AML-193 (cell line): ENCODE results near the gene DNAJC5.

ENCODE experiments used
- DNase-seq, 2 experiments: peaks; one replicate each; lab custom pipeline; 2025; lab: John Stamatoyannopoulos, UW

Gene DNAJC5

DNA sequence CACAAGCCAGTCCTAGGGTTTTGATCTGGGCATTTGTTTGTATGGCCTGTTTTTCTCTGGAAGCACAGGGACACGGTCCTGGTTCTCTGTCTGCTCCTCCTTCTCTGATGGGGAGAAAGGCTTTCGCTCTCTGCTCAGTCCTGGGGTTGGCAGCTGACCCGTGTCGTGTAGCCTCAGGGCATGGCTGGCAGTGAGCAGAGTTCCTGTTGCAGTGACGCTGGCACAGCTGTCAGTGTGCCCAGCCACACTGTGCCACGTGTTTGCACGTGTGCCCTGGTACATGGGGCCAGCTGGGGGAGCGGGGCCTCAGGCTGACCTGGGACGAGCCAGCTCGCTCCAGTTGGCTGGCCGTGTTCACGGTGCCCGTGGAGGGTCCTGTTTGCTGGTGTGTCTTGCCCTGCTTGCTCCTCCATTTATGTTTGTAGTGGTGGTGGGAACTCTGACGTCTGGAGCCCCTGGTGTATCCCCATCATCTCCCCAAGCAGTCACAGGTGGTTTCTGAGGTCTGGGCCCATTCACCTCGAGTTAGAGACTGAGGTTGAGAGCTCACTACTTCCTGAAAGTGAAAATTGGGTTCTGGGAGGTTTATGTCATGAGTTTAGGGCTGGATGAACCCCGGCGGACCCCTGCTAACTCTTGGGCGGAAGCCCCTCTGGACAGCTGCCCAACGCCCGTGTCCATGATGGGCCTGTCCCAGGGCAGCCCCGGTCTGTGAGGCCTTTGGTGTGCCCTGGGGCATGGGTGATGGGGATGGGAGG, 10.2 kb upstream of the DNAJC5 start:
- DNase-seq, result no peak

DNA sequence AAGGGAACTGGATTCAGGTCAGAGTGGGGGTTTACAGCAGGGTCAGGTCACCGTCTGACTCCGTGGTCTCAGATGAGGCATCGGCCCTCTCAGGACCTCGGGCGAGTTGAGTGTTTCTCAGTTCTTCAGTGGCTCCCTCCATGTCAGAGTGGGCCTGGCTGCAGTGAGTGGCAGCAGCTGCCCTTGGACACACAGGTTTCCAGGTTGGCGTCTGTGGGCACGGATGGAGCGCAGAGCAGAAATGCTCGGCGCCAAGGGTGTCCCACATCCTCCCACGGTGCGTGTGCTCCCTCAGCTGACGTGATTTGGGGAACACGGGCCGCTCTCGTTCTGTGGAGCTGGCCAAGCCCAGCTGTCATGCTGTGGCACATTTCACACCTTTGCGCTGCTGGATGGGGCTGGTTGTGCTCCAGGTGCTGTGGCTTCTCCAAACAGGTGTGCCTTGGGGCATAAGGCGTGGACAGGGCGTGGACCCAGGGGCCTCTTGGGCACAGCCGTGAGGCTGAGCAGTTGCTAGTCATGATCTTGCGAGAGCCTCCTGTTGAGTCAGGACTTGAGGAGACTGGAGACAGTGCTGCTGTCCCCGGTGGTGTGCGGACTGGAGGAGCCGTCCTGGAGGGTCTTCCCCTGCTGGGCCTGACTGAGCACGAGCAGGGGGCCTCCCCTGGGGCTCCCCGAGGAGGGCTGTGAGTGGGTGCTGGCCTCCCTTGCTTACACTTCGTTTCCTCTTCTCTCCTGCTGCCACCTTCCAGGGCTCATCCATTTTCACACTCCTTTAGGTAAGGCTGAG, 9.5 kb upstream of the DNAJC5 start:
- DNase-seq, result no peak

GRCh38 chr20:63886054-63886419, 8.9 kb upstream of the DNAJC5 start:
- DNase-seq, result no peak

GRCh38 chr20:63886921-63887320, 8.0 kb upstream of the DNAJC5 start:
- DNase-seq, result no peak

DNA sequence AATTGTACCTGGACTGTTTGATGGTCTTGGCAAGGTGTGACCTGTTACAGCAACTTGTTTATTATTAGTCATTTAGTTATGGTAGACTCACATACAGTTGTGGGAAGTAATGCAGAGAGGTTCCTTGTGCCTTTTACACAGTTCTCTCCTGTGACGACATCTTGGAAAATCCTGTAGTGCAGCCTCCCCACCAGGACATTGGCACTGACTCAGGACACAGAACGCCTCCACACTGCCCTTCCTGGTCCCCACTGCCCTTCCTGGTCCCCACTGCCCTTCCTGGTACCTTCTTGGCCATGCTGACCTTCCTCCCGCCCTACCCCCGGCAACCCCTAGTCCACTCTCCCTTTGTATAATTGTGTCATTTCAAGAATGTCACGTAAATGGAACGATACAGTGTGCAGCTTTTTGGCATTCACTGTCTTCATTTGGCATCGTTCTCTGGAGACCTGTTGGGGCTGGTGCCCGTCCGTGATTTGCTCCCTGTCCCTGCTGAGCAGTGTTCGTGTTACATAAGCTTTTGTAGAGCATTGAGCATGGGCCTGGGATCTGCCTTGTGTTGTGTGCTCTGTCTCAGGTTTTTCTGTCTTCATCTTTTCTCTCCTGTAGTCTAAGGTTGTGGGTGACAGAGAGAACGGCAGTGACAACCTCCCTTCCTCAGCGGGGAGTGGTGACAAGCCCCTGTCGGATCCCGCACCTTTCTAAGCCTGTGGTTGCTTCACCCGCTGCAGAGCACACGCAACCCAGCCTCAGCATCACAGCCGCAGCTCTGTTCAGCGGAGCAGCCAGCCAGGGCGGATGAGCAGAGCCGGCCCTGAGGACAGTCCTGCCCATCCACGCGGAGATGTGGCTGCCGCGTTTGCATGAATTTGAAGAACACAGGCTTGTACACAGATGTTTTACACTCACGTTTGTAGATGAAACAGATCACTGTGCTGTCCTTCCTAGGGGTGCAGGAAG, 5.4 kb upstream of the DNAJC5 start:
- DNase-seq, result no peak

DNA sequence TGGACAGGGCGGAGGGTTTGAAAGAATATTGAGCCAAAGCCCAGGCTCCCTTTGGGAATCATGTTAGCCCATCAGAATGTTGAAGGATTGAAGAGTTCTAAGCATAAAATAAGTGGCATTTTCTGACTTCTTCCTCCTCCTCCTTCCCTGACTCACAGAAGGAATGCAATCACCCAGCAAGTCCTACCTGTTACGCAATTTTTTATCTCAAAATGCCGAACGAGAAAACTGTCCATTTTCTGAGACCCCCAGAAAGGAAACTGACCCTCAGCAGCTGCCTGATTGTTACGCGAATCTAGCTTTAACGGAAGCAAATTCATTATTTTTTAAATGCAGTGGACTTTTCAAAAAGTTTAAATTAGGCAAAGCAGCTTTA, 4.7 kb upstream of the DNAJC5 start:
- no peak for DNase-seq

DNA sequence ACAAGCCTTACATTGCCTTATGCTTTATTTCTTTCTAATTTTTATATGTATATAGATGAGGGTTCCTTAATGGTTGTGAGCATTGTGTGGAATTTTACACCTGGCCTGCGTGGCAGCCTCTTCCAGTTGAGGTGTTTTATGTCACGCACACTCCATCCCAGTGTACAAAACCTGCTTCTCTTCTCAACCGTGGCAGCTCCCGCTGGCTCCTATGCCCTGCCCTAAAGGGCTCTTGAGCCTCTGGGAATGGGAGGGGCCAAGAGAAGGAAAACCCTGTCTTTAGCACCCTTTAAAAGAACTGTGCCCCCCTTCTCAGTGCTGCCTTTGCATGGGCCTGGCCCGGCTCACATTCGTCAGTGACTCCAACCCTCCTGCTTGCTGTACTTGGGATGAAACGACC, 4.3 kb upstream of the DNAJC5 start:
- no peak for DNase-seq

DNA sequence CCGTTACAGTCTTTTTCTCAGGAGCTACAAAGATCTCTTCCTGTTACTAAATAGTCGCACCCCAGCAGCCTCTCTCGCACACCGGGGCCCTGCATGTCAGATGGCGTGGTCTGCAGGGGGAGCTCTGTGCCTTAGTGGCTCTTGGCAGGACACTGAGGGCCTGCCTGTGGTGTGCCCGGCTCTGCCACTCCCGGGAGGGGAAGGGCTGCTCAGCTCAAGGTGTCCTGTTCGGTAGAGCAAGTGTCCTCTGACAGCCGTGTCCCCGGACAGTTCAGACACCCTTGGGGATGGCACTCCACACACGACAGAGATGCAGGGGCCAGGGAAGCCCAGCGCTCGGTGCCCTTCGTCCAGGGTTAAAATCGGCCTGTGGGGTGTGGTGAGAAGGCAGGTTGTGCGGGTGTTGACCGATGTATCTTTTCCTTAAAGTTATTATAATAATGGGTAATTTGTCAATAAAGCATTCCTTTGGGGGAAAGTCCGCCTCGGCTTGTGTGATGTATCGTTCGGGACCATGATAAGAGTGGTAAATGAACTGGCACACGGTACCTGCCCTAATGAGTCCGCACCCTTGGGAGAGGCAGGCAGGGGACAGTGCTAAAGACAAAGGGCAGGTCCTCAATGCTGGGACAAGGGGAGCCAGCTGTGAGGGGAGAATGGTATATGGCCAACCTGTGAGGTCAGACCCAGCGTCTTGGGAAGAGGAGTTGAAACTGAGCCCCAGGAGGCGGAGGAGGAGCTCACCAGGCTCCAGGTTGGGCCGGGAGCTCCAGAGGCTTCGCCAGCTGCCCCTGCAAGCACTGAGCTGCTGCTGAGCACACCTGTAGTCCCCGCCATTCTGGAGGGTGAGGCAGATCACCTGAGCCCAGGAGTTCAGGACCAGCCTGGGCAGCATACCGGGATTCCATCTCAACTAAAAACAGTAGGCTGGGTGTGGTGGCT, 3.6 kb upstream of the DNAJC5 start:
- no peak for DNase-seq

- no peak for DNase-seq
These were observed 2.5 kb upstream of the DNAJC5 start for GRCh38 chr20:63892402-63892801.

- DNase-seq, result no peak
These were observed 948 bp upstream of the DNAJC5 start for GRCh38 chr20:63893999-63894357.

DNA sequence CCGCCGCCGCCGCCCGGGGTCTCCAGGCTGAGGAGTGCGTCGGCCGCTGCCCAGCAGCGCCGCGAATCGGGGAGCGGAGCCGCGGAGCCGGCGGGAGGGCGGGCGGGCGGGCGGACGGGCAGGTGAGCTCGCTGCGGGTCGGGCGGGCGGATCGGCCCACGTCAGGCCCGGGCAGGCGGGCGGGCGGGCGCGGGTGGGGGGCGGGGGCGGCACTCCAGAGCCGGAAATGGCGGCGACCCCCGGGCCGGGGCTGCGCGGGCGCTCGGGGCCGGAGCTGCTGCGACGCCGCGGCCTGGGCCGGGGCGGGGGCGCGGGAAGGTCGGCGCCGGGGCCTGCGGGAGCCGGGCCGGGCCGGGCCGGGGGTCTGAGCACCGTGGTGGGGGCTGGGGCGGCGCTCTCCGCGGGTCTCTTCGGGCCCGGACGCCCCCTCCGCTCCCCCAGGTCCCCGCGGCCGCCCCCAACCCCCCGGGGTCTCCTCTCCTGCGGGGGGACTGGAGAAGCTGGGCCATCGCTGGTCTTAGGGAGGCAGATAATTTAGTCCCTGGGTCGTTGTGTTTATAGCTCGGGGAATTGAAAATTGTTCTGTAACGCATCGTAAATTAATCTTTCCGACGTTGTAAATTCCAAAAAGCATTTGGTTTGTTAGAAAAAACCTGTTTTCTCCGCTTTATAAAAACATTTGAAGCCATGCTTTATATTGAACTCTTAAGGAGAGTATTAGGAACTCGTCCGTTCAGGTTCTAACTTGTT, 451 bp downstream of the DNAJC5 start:
- no peak for DNase-seq

DNA sequence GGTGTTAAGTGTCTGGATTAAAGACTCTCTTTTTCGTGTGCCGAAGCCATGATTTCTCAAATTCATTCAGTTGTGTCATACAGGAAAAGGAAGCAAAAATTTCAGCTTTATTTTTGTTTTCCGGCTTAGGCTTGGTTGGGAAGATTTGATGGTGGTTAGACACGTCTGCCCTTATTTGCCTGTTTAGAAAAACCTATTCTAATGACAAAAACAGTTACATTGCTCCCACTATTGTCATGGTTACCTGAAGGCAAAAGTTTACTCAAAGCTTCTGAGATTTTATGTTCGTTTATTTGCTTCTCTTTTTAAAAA, 982 bp downstream of the DNAJC5 start:
- DNase-seq, result peak in 1 of 2 experiments; percentile 50

DNA sequence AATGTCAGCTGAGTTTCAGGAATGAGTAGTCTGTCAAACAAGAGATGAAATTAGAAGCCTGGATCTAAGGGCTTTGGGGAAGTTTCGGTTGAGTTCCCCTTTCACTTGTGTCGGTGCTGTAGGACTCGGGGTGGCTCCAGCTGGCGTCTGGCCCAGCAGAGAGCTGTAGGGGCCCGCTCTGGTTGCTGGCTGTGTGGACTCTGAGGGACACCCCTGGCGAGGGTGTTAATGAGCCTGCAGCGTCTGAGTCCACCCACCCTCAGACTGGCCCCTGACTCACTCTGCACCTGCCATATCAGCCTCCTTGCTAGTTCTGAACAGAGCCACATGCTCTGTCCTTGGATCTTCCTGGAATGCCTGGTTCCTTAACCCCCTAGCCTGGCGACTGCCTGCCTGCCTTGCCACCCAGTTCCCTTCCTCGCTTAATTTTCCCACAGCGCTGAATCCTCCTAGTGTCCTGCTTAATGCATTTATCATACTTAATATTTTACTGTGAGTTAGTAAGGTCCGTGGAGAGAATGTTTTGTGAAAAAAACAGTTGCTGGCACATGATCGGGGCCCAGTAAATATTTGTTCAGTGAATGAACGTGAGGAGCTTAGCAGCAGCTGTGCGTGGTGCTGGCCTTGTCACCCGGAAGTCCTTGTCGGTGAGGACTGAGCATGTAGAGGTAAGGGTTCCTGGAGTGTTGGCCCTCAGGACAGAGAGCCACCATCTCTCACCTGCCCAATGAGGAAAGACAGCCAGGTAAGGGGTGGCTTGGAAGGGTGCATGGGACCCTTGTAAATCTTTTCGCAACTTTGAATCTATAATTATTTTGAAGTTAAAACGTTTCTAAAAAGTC, 1.6 kb downstream of the DNAJC5 start:
- DNase-seq, result peak; percentile 50 to 65

DNA sequence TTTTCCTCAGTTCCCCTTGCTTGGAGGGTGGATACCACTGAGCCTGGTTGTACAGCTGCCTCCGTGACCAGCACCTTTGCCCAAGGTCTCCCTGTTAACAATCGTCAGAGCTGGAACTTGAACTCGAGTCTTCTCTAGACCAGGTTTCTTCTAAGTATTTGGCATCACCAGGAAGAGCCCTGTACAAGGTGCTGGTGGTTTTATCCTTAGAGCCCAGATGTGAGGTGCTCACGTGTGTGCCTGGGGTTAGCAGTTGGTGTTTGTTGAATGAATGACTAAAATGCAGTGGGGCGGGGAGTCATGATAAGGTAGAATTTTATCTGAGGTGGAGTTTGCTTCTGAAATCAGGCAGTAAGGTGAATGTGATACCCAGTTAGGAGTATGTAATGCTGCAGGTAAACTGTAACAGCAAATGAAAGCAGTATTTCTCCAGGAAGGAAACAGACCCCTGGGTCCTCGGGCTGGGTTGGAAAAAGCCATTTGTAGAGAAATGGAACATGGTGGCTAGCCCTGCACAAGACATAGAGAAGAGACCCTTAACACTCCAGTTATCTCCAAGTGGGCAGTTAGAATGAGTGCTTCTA, 3.1 kb downstream of the DNAJC5 start:
- no peak for DNase-seq

DNA sequence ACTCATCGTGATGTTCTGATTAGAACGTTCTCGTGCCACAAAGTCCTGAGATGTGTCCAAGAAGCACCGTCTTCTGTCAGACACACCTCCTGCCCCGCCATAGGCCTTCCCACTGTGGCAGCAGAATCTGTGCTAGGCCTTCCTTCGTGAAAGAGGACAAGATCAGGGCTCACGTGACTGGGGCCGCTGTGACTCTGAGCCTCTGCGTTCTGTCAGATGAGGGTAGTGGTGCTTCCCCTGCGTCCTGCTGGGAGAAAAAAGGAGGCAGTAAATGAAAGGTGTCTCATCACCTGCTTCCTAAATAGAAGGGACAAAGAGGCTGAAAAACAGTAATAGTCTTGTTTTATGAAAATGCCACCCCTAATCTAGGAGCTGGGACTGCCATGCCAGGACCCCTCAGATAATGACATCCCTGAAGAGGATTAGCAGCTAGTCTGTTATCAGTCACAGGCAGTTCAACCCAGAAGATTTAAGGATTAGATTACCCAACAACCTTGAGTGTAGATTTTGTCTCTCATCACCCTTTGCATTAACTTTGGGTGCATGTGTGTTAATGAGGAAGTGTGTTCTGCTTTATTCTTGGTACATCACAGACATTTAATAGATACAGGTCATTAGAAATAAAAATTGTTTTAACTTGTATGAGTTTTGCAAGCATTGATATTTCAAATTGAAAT, 4.1 kb downstream of the DNAJC5 start:
- DNase-seq, result peak; percentile 68 to 75

GRCh38 chr20:63900413-63900812, 5.5 kb downstream of the DNAJC5 start:
- DNase-seq, result peak; percentile 64 to 70

DNA sequence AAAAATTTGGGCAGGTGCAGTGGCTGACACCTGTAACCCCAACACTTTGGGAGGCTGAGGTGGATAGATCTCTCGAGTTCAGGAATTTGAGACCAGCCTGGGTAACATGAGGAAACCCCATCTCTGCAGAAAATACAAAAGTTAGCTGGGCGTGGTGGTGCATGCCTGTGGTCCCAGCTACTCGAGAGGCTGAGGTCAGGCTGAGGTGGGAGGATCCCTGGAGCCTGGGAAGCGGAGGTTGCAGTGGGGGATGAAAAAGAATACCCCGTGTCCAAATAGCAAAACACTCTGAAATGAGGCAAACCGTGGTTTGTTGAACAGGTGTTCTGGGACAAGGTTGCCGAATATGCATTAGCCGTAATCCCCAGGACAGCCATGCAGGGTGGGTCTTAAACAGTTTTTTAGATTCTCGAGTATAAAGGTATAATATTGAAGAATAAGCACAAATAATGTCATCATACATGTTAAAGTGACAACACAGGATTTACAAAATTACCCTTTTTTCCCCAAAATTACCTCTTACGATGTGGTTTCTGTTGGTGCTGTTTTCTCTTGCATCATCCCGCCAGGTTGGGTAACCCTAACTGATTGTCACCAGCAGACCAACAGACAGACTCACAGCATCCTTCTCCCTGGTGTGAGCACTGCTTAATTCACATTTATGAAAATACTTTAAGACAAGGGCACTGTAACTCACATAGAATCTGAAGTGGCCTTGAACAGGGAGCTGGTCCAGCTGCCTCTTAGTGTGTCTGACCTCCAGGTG, 9.1 kb downstream of the DNAJC5 start:
- peak; percentile 63 to 79 for DNase-seq

- DNase-seq, result no peak
These were observed 13.2 kb downstream of the DNAJC5 start for GRCh38 chr20:63908008-63908682.
